CD4-positive, CD25-positive, alpha-beta regulatory T cell (primary cell): ENCODE results near the gene SHOC2. TPM values are rescaled to one million over a fixed set of nuclear protein-coding genes. Genes with fewer than 3 reads are reported as not detected.
A peak's percentile ranks its signal among the peaks of the same experiment; 100 is the strongest.

ENCODE experiments used
- ATAC-seq, 2 donors: fragments of 150-1000 bp; cut with Tn5 transposase; one replicate each; pipeline ENCODE4 v1.10.0; 2021; ENCODE audit warnings: low read depth in 2 of 2, moderate number of reproducible peaks in 2 of 2, moderate library complexity in 1 of 2
- DNase-seq, 3 donors: peaks; one replicate each; pipeline versions ENCODE4 v3.0.0 to v3.0.0-alpha.2; 2012 to 2022; ENCODE audit warnings: mixed read lengths in 1 of 3
- H3K27ac ChIP-seq: one replicate; pipeline ENCODE4 v1.7.0; 2013; ENCODE audit warnings: mild to moderate bottlenecking, low read length; ENCODE audit not compliant: insufficient read depth, poor library complexity, severe bottlenecking
- H3K27me3 ChIP-seq: one replicate; pipeline ENCODE4 v1.7.0; 2013; ENCODE audit warnings: low read length; ENCODE audit not compliant: control insufficient read depth, insufficient read depth
- H3K36me3 ChIP-seq: one replicate; pipeline ENCODE4 v1.7.0; 2013; ENCODE audit warnings: mild to moderate bottlenecking, low read length, moderate library complexity; ENCODE audit not compliant: control insufficient read depth, insufficient read depth
- H3K4me1 ChIP-seq: 2 replicates; pipeline ENCODE4 v1.7.0; 2013; ENCODE audit warnings: mild to moderate bottlenecking, low read length; ENCODE audit not compliant: insufficient read depth, control insufficient read depth, poor library complexity, severe bottlenecking
- H3K4me3 ChIP-seq: one replicate; pipeline ENCODE4 v1.7.0; 2013; ENCODE audit warnings: low read depth, mild to moderate bottlenecking, low read length, moderate library complexity
- H3K9me3 ChIP-seq, 2 experiments: 1 replicate in 1 of 2; 2 replicates in 1 of 2; pipeline ENCODE4 v1.7.0; 2013; ENCODE audit warnings: low read length in 2 of 2, mild to moderate bottlenecking in 1 of 2, moderate library complexity in 1 of 2; ENCODE audit not compliant: control insufficient read depth in 2 of 2
- H3K27ac Mint-ChIP-seq, 3 donors: one replicate each; pipeline ENCODE4 v1.8.0; 2020 to 2022; ENCODE audit warnings: mild to moderate bottlenecking in 3 of 3, mixed read lengths in 3 of 3, moderate library complexity in 2 of 3
- H3K27me3 Mint-ChIP-seq: one replicate; pipeline ENCODE4 v1.8.0; 2022; ENCODE audit warnings: mild to moderate bottlenecking, mixed read lengths
- H3K36me3 Mint-ChIP-seq: one replicate; pipeline ENCODE4 v1.8.0; 2020; ENCODE audit warnings: mixed read lengths
- H3K4me1 Mint-ChIP-seq, 4 donors: one replicate each; pipeline ENCODE4 v1.8.0; 2020 to 2022; ENCODE audit warnings: mixed read lengths in 4 of 4, mild to moderate bottlenecking in 1 of 4
- H3K4me3 Mint-ChIP-seq, 4 donors: one replicate each; pipeline ENCODE4 v1.8.0; 2020 to 2022; ENCODE audit warnings: mild to moderate bottlenecking in 4 of 4, mixed read lengths in 4 of 4, moderate library complexity in 3 of 4
- H3K9me3 Mint-ChIP-seq, 7 donors: one replicate each; pipeline ENCODE4 v1.8.0; 2020 to 2022; ENCODE audit warnings: mixed read lengths in 7 of 7, mild to moderate bottlenecking in 3 of 7, moderate library complexity in 2 of 7
- polyA plus RNA-seq, 4 donors: library from polyadenylated mRNA; unstranded; fragments of 300-500 nt; fragmentation: Illumina TruSeq; gene quantifications; one replicate each; pipeline ENCODE4 v1.2.3, GENCODE V29; 2021
- total RNA-seq: library from RNA; stranded (reverse); gene quantifications from one replicate; pipeline ENCODE4 v1.2.3, GENCODE V29; 2022

The SHOC2 gene
- total and polyA plus RNA-seq, 5 donors from 2014 or later, result 62.1 to 91.3 (median 64.6) TPM

- no peak overlapping the region for H3K4me3 Mint-ChIP-seq
- H3K9me3 Mint-ChIP-seq, result peaks cover 0 to 5% (median 0%) of the 10 kb centered on the region in 7 donors
- H3K36me3 Mint-ChIP-seq, result peaks cover 28% of the 10 kb centered on the region
- no peak overlapping the region for H3K27ac ChIP-seq
- ATAC-seq (no peak), DNase-seq (no peak)
- H3K27me3 ChIP-seq, result no peaks in the 10 kb centered on the region
- peaks cover 45 to 76% (median 60%) of the 10 kb centered on the region in 4 donors for H3K4me1 Mint-ChIP-seq
- peaks cover 7% of the 10 kb centered on the region for H3K4me1 ChIP-seq
- peak overlapping the region in 1 of 3 donors; percentile 10 for H3K27ac Mint-ChIP-seq
- no peak overlapping the region for H3K4me3 ChIP-seq
- H3K36me3 ChIP-seq, result peaks cover 2% of the 10 kb centered on the region
- no peaks in the 10 kb centered on the region for H3K9me3 ChIP-seq
- H3K27me3 Mint-ChIP-seq, result no peaks in the 10 kb centered on the region
Measured at GRCh38 chr10:110976577-110976976, 57.2 kb downstream of the SHOC2 start.

- DNase-seq (no peak), ATAC-seq (no peak)
- Mint-ChIP-seq H3K36me3 (peaks cover 28% of the 10 kb centered on the region), H3K27me3 (no peaks in the 10 kb centered on the region), H3K4me3 (peak overlapping the region in 1 of 4 donors; percentile 63), H3K9me3 (peaks cover 0 to 5% (median 0%) of the 10 kb centered on the region in 7 donors), H3K4me1 (peaks cover 40 to 70% (median 54%) of the 10 kb centered on the region in 4 donors), H3K27ac (peak overlapping the region in 2 of 3 donors; percentile 8 to 10)
- Histone ChIP-seq H3K27me3 (no peaks in the 10 kb centered on the region), H3K4me3 (no peak overlapping the region), H3K9me3 (no peaks in the 10 kb centered on the region), H3K4me1 (peaks cover 7% of the 10 kb centered on the region), H3K27ac (no peak overlapping the region), H3K36me3 (peaks cover 2% of the 10 kb centered on the region)
Measured at GRCh38 chr10:110977662-110978061, 58.3 kb downstream of the SHOC2 start.

GRCh38 chr10:110978204-110978603, 58.8 kb downstream of the SHOC2 start:
- Mint-ChIP-seq H3K36me3 (peaks cover 28% of the 10 kb centered on the region), H3K27me3 (no peaks in the 10 kb centered on the region), H3K4me1 (peaks cover 38 to 69% (median 52%) of the 10 kb centered on the region in 4 donors), H3K9me3 (peaks cover 0 to 5% (median 0%) of the 10 kb centered on the region in 7 donors), H3K4me3 (peak overlapping the region in 1 of 4 donors; percentile 63), H3K27ac (peak overlapping the region in 2 of 3 donors; percentile 10 to 37)
- H3K27me3 ChIP-seq, result no peaks in the 10 kb centered on the region
- H3K9me3 ChIP-seq, result no peaks in the 10 kb centered on the region
- no peak for ATAC-seq
- H3K27ac ChIP-seq, result no peak overlapping the region
- no peak for DNase-seq
- H3K4me3 ChIP-seq, result no peak overlapping the region
- peaks cover 2% of the 10 kb centered on the region for H3K36me3 ChIP-seq
- peaks cover 7% of the 10 kb centered on the region for H3K4me1 ChIP-seq

- H3K9me3 ChIP-seq, result no peaks in the 10 kb centered on the region
- no peaks in the 10 kb centered on the region for H3K27me3 ChIP-seq
- no peak overlapping the region for H3K4me3 Mint-ChIP-seq
- H3K4me1 Mint-ChIP-seq, result peaks cover 32 to 73% (median 48%) of the 10 kb centered on the region in 4 donors
- ATAC-seq (no peak), DNase-seq (no peak)
- H3K4me1 ChIP-seq, result peaks cover 10% of the 10 kb centered on the region
- H3K4me3 ChIP-seq, result no peak overlapping the region
- H3K27ac Mint-ChIP-seq, result peak overlapping the region in 1 of 3 donors; percentile 18
- peaks cover 2% of the 10 kb centered on the region for H3K36me3 ChIP-seq
- no peaks in the 10 kb centered on the region for H3K27me3 Mint-ChIP-seq
- peaks cover 38% of the 10 kb centered on the region for H3K36me3 Mint-ChIP-seq
- H3K9me3 Mint-ChIP-seq, result peaks cover 0 to 5% (median 0%) of the 10 kb centered on the region in 7 donors
- H3K27ac ChIP-seq, result no peak overlapping the region
Measured at GRCh38 chr10:110979611-110980010, 60.2 kb downstream of the SHOC2 start.

GRCh38 chr10:110980807-110981206, 61.4 kb downstream of the SHOC2 start:
- peak overlapping the region in 2 of 4 donors; percentile 7 to 39 for H3K4me3 Mint-ChIP-seq
- ATAC-seq, result no peak

GRCh38 chr10:110983466-110983865, 64.1 kb downstream of the SHOC2 start:
- no peaks in the 10 kb centered on the region for H3K27me3 ChIP-seq
- peaks cover 14% of the 10 kb centered on the region for H3K4me1 ChIP-seq
- Mint-ChIP-seq H3K9me3 (peaks cover 0 to 2% (median 0%) of the 10 kb centered on the region in 7 donors), H3K27ac (no peak overlapping the region), H3K4me1 (peaks cover 26 to 62% (median 40%) of the 10 kb centered on the region in 4 donors), H3K4me3 (no peak overlapping the region), H3K27me3 (no peaks in the 10 kb centered on the region), H3K36me3 (peaks cover 40% of the 10 kb centered on the region)
- no peaks in the 10 kb centered on the region for H3K9me3 ChIP-seq
- H3K4me3 ChIP-seq, result peak overlapping the region; percentile 16
- DNase-seq (no peak), ATAC-seq (no peak)
- no peak overlapping the region for H3K27ac ChIP-seq
- peaks cover 6% of the 10 kb centered on the region for H3K36me3 ChIP-seq

More at GRCh38 chr10:110980807-110981206, 61.4 kb downstream of the SHOC2 start:
- Histone ChIP-seq H3K27ac (no peak overlapping the region), H3K4me1 (peaks cover 14% of the 10 kb centered on the region), H3K27me3 (no peaks in the 10 kb centered on the region), H3K36me3 (peaks cover 8% of the 10 kb centered on the region), H3K9me3 (no peaks in the 10 kb centered on the region), H3K4me3 (no peak overlapping the region)
- H3K4me1 Mint-ChIP-seq, result peaks cover 34 to 76% (median 45%) of the 10 kb centered on the region in 4 donors
- H3K9me3 Mint-ChIP-seq, result peaks cover 0 to 5% (median 0%) of the 10 kb centered on the region in 7 donors
- peaks cover 41% of the 10 kb centered on the region for H3K36me3 Mint-ChIP-seq
- H3K27ac Mint-ChIP-seq, result peak overlapping the region in 2 of 3 donors; percentile 26 to 67
- H3K27me3 Mint-ChIP-seq, result no peaks in the 10 kb centered on the region
- DNase-seq, result peak in 1 of 3 donors; percentile 13

GRCh38 chr10:110985497-110986275, 66.3 kb downstream of the SHOC2 start:
- DNase-seq (no peak), ATAC-seq (no peak)
- no peaks in the 10 kb centered on the region for H3K9me3 ChIP-seq
- no peaks in the 10 kb centered on the region for H3K27me3 ChIP-seq
- no peak overlapping the region for H3K4me3 ChIP-seq
- H3K27me3 Mint-ChIP-seq, result no peaks in the 10 kb centered on the region
- peaks cover 9% of the 10 kb centered on the region for H3K36me3 ChIP-seq
- peaks cover 44% of the 10 kb centered on the region for H3K36me3 Mint-ChIP-seq
- peaks cover 18 to 54% (median 34%) of the 10 kb centered on the region in 4 donors for H3K4me1 Mint-ChIP-seq
- H3K4me3 Mint-ChIP-seq, result no peak overlapping the region
- peaks cover 13% of the 10 kb centered on the region for H3K4me1 ChIP-seq
- no peak overlapping the region for H3K27ac ChIP-seq
- no peak overlapping the region for H3K27ac Mint-ChIP-seq
- H3K9me3 Mint-ChIP-seq, result peaks cover 0 to 1% (median 0%) of the 10 kb centered on the region in 7 donors
